H1 (cell line): ENCODE results near the gene TMC4. TPM values are rescaled to one million over a fixed set of nuclear protein-coding genes. Genes with fewer than 3 reads are reported as not detected.

Source experiments
- CTCF ChIA-PET: fragments of 300-600 bp; sonication (Branson Sonifier 250); formaldehyde crosslinking; loops from one replicate; lab custom pipeline; 2021; ENCODE audit not compliant: partially characterized antibody; lab: Charles Lee
- POLR2A ChIA-PET: fragments of 300-600 bp; sonication (Branson Sonifier 250); formaldehyde crosslinking; loops from one replicate; lab custom pipeline; 2021; ENCODE audit warnings: inconsistent platforms; ENCODE audit not compliant: partially characterized antibody; lab: Charles Lee
- DNase-seq, 2 experiments: peaks; one replicate each; pipeline versions ENCODE4 v3.0.0 to v3.0.0-alpha.2; 2010 to 2022; ENCODE audit warnings: low spot score in 2 of 2, low read depth in 1 of 2, mixed read lengths in 1 of 2
- FAIRE-seq: peaks from 2 replicates; lab custom pipeline; 2011; peaks lifted over from hg19 to GRCh38; lab: Jason Lieb, UNC
- H2AFZ ChIP-seq: 2 replicates; pipeline ENCODE4 v1.8.1; 2012; ENCODE audit warnings: low read length, inconsistent platforms
- H2AK5ac ChIP-seq: 2 replicates; pipeline ENCODE4 v1.6.1; 2013; ENCODE audit warnings: low read depth, low read length
- H2BK120ac ChIP-seq: replicated peaks from 2 replicates; pipeline ENCODE3; 2013; ENCODE audit warnings: low read depth, low read length, inconsistent platforms
- H2BK12ac ChIP-seq: 2 replicates; pipeline ENCODE4 v1.6.1; 2013; ENCODE audit warnings: low read depth, low read length
- H2BK15ac ChIP-seq: 2 replicates; pipeline ENCODE4 v1.6.1; 2013; ENCODE audit warnings: low read length
- H2BK20ac ChIP-seq: 2 replicates; pipeline ENCODE4 v1.6.1; 2013; ENCODE audit warnings: low read length
- H2BK5ac ChIP-seq: 2 replicates; pipeline ENCODE4 v1.6.1; 2013; ENCODE audit warnings: low read depth, low read length
- H3K14ac ChIP-seq: 2 replicates; pipeline ENCODE4 v1.6.1; 2013; ENCODE audit warnings: inconsistent platforms; ENCODE audit not compliant: insufficient read length
- H3K18ac ChIP-seq: 2 replicates; pipeline ENCODE4 v1.6.1; 2013; ENCODE audit warnings: low read length; ENCODE audit errors: extremely low read depth
- H3K23ac ChIP-seq: 2 replicates; pipeline ENCODE4 v1.6.1; 2013; ENCODE audit warnings: inconsistent platforms; ENCODE audit not compliant: insufficient read length
- H3K23me2 ChIP-seq: 2 replicates; pipeline ENCODE4 v1.6.1; 2013; ENCODE audit warnings: low read depth, low read length
- H3K27ac ChIP-seq: 2 replicates; pipeline ENCODE4 v1.6.1; 2011; ENCODE audit warnings: low read depth, low read length, inconsistent platforms
- H3K27me3 ChIP-seq, 4 experiments: replicated peaks in 1 of 4; 1 replicate in 1 of 4; 2 replicates in 3 of 4; pipeline versions ENCODE4 v1.6.1 to v1.8.1; 2011 to 2013; ENCODE audit warnings: low read length in 3 of 4, mild to moderate bottlenecking in 3 of 4, inconsistent platforms in 2 of 4, mixed read lengths in 2 of 4, moderate library complexity in 1 of 4; ENCODE audit not compliant: control insufficient read depth in 3 of 4, insufficient read depth in 3 of 4; ENCODE audit errors: extremely low read depth in 1 of 4
- H3K36me3 ChIP-seq, 4 experiments: 2 replicates each; pipeline versions ENCODE4 v1.6.1 to v1.8.1; 2011 to 2013; ENCODE audit warnings: mild to moderate bottlenecking in 4 of 4, low read length in 3 of 4, moderate library complexity in 2 of 4, control low read depth in 1 of 4, inconsistent platforms in 1 of 4; ENCODE audit not compliant: insufficient read depth in 4 of 4, control insufficient read depth in 2 of 4
- H3K4ac ChIP-seq: replicated peaks from 2 replicates; pipeline ENCODE3; 2013; ENCODE audit warnings: low read length, low read depth, mixed read lengths, inconsistent platforms; ENCODE audit not compliant: insufficient read length
- H3K4me1 ChIP-seq, 4 experiments: replicated peaks in 1 of 4; 1 replicate in 1 of 4; 2 replicates in 3 of 4; pipeline versions ENCODE4 v1.6.1 to v1.8.1; 2011 to 2013; ENCODE audit warnings: low read length in 3 of 4, inconsistent platforms in 2 of 4, mixed read lengths in 1 of 4; ENCODE audit not compliant: insufficient read depth in 4 of 4, control insufficient read depth in 3 of 4
- H3K4me2 ChIP-seq, 2 experiments: 2 replicates each; pipeline versions ENCODE4 v1.6.1 to v1.8.1; 2011 to 2013; ENCODE audit warnings: low read depth in 2 of 2, low read length in 2 of 2, control low read depth in 1 of 2, inconsistent platforms in 1 of 2, mild to moderate bottlenecking in 1 of 2; ENCODE audit not compliant: insufficient read depth in 1 of 2
- H3K4me3 ChIP-seq, 4 experiments: fragments of 200-600, 300-600 bp in 1 of 4; sonication (generic), shearing (Covaris generic), sonication (Bioruptor Twin) in 1 of 4; 2 replicates each; pipeline versions ENCODE4 v1.5.1 to v1.8.1; 2011 to 2016; ENCODE audit warnings: low read length in 4 of 4, low read depth in 3 of 4, control low read depth in 2 of 4, inconsistent platforms in 2 of 4, mild to moderate bottlenecking in 2 of 4, mixed read lengths in 1 of 4, moderate library complexity in 1 of 4; ENCODE audit not compliant: insufficient read depth in 2 of 4; ENCODE audit errors: extremely low read depth in 1 of 4
- H3K56ac ChIP-seq: replicated peaks from 2 replicates; pipeline ENCODE3; 2013; ENCODE audit warnings: low read depth, mild to moderate bottlenecking, mixed read lengths, low read length, inconsistent platforms; ENCODE audit not compliant: insufficient read length
- H3K79me1 ChIP-seq: 2 replicates; pipeline ENCODE4 v1.6.1; 2013; ENCODE audit warnings: low read depth, low read length, control low read depth
- H3K79me2 ChIP-seq, 2 experiments: 2 replicates each; pipeline versions ENCODE4 v1.6.1 to v1.8.1; 2012 to 2013; ENCODE audit warnings: low read length in 2 of 2, mild to moderate bottlenecking in 2 of 2, inconsistent platforms in 1 of 2; ENCODE audit not compliant: insufficient read depth in 2 of 2, control insufficient read depth in 1 of 2
- H3K9ac ChIP-seq, 4 experiments: replicated peaks in 1 of 4; 1 replicate in 1 of 4; 2 replicates in 3 of 4; pipeline versions ENCODE4 v1.6.1 to v1.8.1; 2011 to 2013; ENCODE audit warnings: low read depth in 3 of 4, low read length in 3 of 4, control low read depth in 2 of 4, mild to moderate bottlenecking in 2 of 4, moderate library complexity in 2 of 4, inconsistent platforms in 1 of 4; ENCODE audit errors: extremely low read depth in 1 of 4
- H3K9me3 ChIP-seq, 2 experiments: 2 replicates each; pipeline versions ENCODE4 v1.6.1 to v1.8.1; 2012 to 2013; ENCODE audit warnings: mild to moderate bottlenecking in 2 of 2, moderate library complexity in 2 of 2, control low read depth in 1 of 2, inconsistent platforms in 1 of 2, low read depth in 1 of 2, low read length in 1 of 2, mixed read lengths in 1 of 2; ENCODE audit not compliant: insufficient read depth in 2 of 2
- H4K20me1 ChIP-seq, 2 experiments: replicated peaks in 1 of 2; 2 replicates each; pipeline versions ENCODE3 to v1.8.1; 2011 to 2013; ENCODE audit warnings: inconsistent platforms in 2 of 2, low read length in 2 of 2, mild to moderate bottlenecking in 1 of 2; ENCODE audit not compliant: insufficient read depth in 2 of 2, control insufficient read depth in 1 of 2
- H4K5ac ChIP-seq: 2 replicates; pipeline ENCODE4 v1.6.1; 2013; ENCODE audit warnings: low read length, low read depth, mixed read lengths, inconsistent platforms; ENCODE audit not compliant: insufficient read length
- H4K8ac ChIP-seq: 2 replicates; pipeline ENCODE4 v1.8.0; 2013; ENCODE audit warnings: mild to moderate bottlenecking, moderate library complexity, low read length, inconsistent platforms; ENCODE audit not compliant: insufficient read depth; ENCODE audit errors: extremely low read depth
- H4K91ac ChIP-seq: replicated peaks from 2 replicates; pipeline ENCODE3; 2013; ENCODE audit warnings: low read length, mixed read lengths, inconsistent platforms; ENCODE audit not compliant: insufficient read length
- CREB1 ChIP-seq: IDR thresholded peaks from 2 replicates; pipeline ENCODE4 v1.6.1; 2012; ENCODE audit warnings: inconsistent platforms
- EGR1 ChIP-seq: IDR thresholded peaks from 2 replicates; pipeline ENCODE4 v1.6.1; 2011; ENCODE audit warnings: low read depth, low read length, borderline replicate concordance
- EP300 ChIP-seq, 2 experiments: IDR thresholded peaks; 1 replicate in 1 of 2; 2 replicates in 1 of 2; pipeline ENCODE4 v1.6.1; 2011 to 2012; ENCODE audit warnings: low read depth in 2 of 2, low read length in 2 of 2, mild to moderate bottlenecking in 2 of 2, borderline replicate concordance in 1 of 2, inconsistent platforms in 1 of 2, moderate library complexity in 1 of 2
- GABPA ChIP-seq: IDR thresholded peaks from 2 replicates; pipeline ENCODE4 v1.6.1; 2011; ENCODE audit warnings: mild to moderate bottlenecking, low read length, moderate library complexity, borderline replicate concordance; ENCODE audit not compliant: insufficient read depth
- HDAC6 ChIP-seq: IDR thresholded peaks from one replicate; pipeline ENCODE4 v1.7.1; 2012; ENCODE audit warnings: low read depth, mild to moderate bottlenecking, inconsistent platforms, low read length, moderate library complexity
- JUN ChIP-seq: IDR thresholded peaks from 2 replicates; pipeline ENCODE4 v1.6.1; 2011; ENCODE audit warnings: low read depth, mild to moderate bottlenecking, improper control_type of control experiment, low read length
- NRF1 ChIP-seq: IDR thresholded peaks from 2 replicates; pipeline ENCODE4 v1.6.1; 2011; ENCODE audit warnings: mild to moderate bottlenecking, low read depth, low read length, improper control_type of control experiment
- PHF8 ChIP-seq: fragments of 200-600 bp; sonication (generic); conservative IDR thresholded peaks from 2 replicates; pipeline ENCODE4 v1.7.1; 2012; ENCODE audit warnings: low read depth, mild to moderate bottlenecking, inconsistent platforms, low read length, moderate library complexity
- POU5F1 ChIP-seq: IDR thresholded peaks from 2 replicates; pipeline ENCODE4 v1.6.1; 2011; ENCODE audit warnings: low read depth, mild to moderate bottlenecking, low read length, moderate library complexity
- SIN3A ChIP-seq, 2 experiments: IDR thresholded peaks in 1 of 2; conservative IDR thresholded peaks in 1 of 2; 2 replicates each; pipeline ENCODE4 v1.6.1; 2011 to 2012; ENCODE audit warnings: low read length in 2 of 2, improper control_type of control experiment in 1 of 2, low read depth in 1 of 2, mild to moderate bottlenecking in 1 of 2
- SRF ChIP-seq: IDR thresholded peaks from 2 replicates; pipeline ENCODE4 v1.6.1; 2011; ENCODE audit warnings: mild to moderate bottlenecking, low read depth, low read length, moderate library complexity
- WGBS, 2 experiments: shearing (Covaris generic) in 1 of 2; methylation state at CpG; one replicate each; pipeline versions ENCODE4 v1.1.6 to v1.1.7; 2013 to 2015; ENCODE audit warnings: low lambda C conversion rate in 2 of 2, mixed read lengths in 2 of 2, inconsistent platforms in 1 of 2, low coverage in 1 of 2, missing lambda C conversion rate in 1 of 2; ENCODE audit not compliant: insufficient replicate concordance in 2 of 2, insufficient coverage in 1 of 2, insufficient read length in 1 of 2; ENCODE audit errors: extremely low coverage in 1 of 2, missing lambda C conversion rate in 1 of 2; 5-methylcytosine and 5-hydroxymethylcytosine counted together
- polyA plus RNA-seq, 7 experiments: library from polyadenylated mRNA; depleted of rRNA in 3 of 7; stranded (reverse) in 5 of 7; unstranded in 2 of 7; fragments of >200 nt in 5 of 7; fragments of 200-250 nt in 2 of 7; gene quantifications; 1 replicate in 5 of 7; 2 replicates in 1 of 7; 4 replicates in 1 of 7; pipeline versions ENCODE4 v1.2.1 to v1.2.3, GENCODE V29; 2011 to 2013; ENCODE audit warnings: missing spikeins in 2 of 7, mixed read lengths in 2 of 7
- total RNA-seq: library from RNA; stranded (reverse); fragmentation: NEBNext Ultra II Directional; extraction: Animal tissue kit (Norgen Biotek cat#: 25700); gene quantifications from 2 replicates; pipeline ENCODE4 v1.2.1, GENCODE V29; 2021
- TF ChIP-seq, protein P1 (sequence below): IDR thresholded peaks from 2 replicates; pipeline ENCODE4 v1.6.1; 2012; ENCODE audit warnings: inconsistent platforms

The TMC4 gene
- total and polyA plus RNA-seq, 2 of the 8 experiments (the other 6 are each of a cell fraction or from before 2014, with no cell fraction given) = 5.5 to 6.3 TPM

DNA sequence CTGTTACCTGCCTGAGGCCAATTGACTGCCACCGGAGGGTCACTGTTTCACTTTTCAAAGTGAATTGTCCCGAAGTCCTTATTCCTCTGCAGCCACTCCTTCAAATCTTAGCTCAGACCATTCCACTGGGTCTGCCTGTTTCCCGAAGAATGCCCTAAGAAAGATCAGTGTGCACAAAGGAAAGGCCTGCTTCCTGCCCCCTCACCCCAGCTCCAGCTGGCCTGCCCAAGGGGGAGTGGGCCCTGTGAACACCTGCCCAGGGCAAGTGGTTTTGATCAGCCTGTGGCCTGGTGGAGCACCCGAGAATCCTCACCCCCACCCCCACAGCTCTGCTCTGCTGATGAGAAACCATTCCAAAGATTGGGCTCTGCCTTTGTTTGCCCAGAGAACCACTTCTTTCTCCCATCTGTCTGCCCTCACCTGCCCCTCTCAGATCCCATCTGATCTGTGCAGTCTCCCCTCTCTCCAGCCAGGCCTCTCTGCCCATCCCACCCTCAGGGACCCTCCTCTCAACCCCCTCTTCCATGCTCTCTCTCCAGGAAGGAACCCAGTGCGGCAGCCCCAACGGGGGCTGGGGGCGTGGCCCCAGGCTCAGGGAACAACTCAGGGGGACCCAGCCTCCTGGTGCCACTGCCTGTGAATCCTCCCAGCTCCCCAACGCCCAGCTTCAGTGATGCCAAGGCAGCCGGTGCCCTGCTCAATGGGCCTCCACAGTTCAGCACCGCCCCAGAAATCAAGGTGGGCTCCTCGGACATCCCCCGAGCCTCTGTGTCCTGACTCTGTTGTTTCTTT is 23.7 kb downstream of the TMC4 start:
- Histone ChIP-seq H3K56ac (no peak overlapping the region), H2BK120ac (no peak overlapping the region), H3K23me2 (no peaks in the 10 kb centered on the region), H2AFZ (no peak overlapping the region), H3K23ac (no peak overlapping the region), H3K14ac (no peak overlapping the region), H3K27ac (no peak overlapping the region), H3K27me3 (no peaks in the 10 kb centered on the region), H3K4me2 (no peak overlapping the region), H3K4me3 (no peak overlapping the region), H2BK5ac (no peak overlapping the region), H4K91ac (no peak overlapping the region), H2AK5ac (no peak overlapping the region), H3K36me3 (peaks cover 49 to 94% (median 83%) of the 10 kb centered on the region in 4 experiments), H3K4ac (no peak overlapping the region), H3K18ac (no peak overlapping the region), H3K79me1 (no peaks in the 10 kb centered on the region; the same call in 1 of the 2 replicates), H4K8ac (no peak overlapping the region), H3K4me1 (no peaks in the 10 kb centered on the region), H2BK20ac (no peak overlapping the region), H2BK15ac (no peak overlapping the region), H4K20me1 (peaks cover 20 to 33% of the 10 kb centered on the region in 2 experiments), H3K9ac (no peak overlapping the region), H3K79me2 (no peaks in the 10 kb centered on the region), H3K9me3 (no peaks in the 10 kb centered on the region), H4K5ac (no peak overlapping the region), H2BK12ac (no peak overlapping the region)
- WGBS, 2 experiments = 94% methylated on average over 12 of the region's 12 CpGs; no CpG with 5 or more reads in 1 of the 2 experiments
- no peak for FAIRE-seq
- no peak for DNase-seq
- POLR2A ChIA-PET = interaction anchor here (1.1 to 14.8 kb wide), 5 partner anchors 9 to 41 kb away, joined by 3 to 348 read pairs (median 5); partner anchors contain the start of genes CNOT3 and LENG1
- CTCF ChIA-PET = interaction anchor here (2.3 kb wide), 1 partner anchor 8 kb away, joined by 6 read pairs; no protein-coding TSS in a partner anchor
- TF ChIP-seq, protein P1, sequence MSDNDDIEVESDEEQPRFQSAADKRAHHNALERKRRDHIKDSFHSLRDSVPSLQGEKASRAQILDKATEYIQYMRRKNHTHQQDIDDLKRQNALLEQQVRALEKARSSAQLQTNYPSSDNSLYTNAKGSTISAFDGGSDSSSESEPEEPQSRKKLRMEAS = no peak
- TF ChIP-seq GABPA (no peak), EP300 (IDR thresholded peaks at IDR 0.05; ENCODE audit: borderline replicate concordance in 1 of 2, low read depth in 2 of 2, low read length in 2 of 2) (no peak), HDAC6 (no peak), SIN3A (conservative IDR thresholded peaks at IDR 0.05 in 1 of 2, IDR thresholded peaks at IDR 0.05 in 1 of 2; ENCODE audit: low read depth in 1 of 2, low read length in 2 of 2) (no peak), EGR1 (no peak), JUN (no peak), SRF (no peak), NRF1 (no peak), CREB1 (no peak), PHF8 (no peak), POU5F1 (no peak)
